KOPT-K1 (cell line): ENCODE data around the gene MRPS23.

ENCODE experiments used
- H3K27ac ChIP-seq: fragments of 200-600 bp; sonication (generic); 2 replicates; pipeline ENCODE4 v1.5.1; 2016; ENCODE audit warnings: antibody characterized with exemption, mild to moderate bottlenecking, low read depth, low read length; ENCODE audit not compliant: poor library complexity, severe bottlenecking
- H3K36me3 ChIP-seq: fragments of 200-600 bp; sonication (generic); 2 replicates; pipeline ENCODE4 v1.5.1; 2017; ENCODE audit warnings: antibody characterized with exemption, mild to moderate bottlenecking, low read length, moderate library complexity; ENCODE audit not compliant: insufficient read depth
- H3K9me3 ChIP-seq: fragments of 200-600 bp; sonication (generic); 2 replicates; pipeline ENCODE4 v1.5.1; 2017; ENCODE audit warnings: antibody characterized with exemption, low read length, mild to moderate bottlenecking; ENCODE audit not compliant: insufficient read depth, poor library complexity, severe bottlenecking

MRPS23 gene

GRCh38 chr17:57839571-57839923, 10.3 kb downstream of the MRPS23 start:
- Histone ChIP-seq H3K36me3 (peaks cover 78% of the 10 kb centered on the region), H3K27ac (no peak overlapping the region), H3K9me3 (no peaks in the 10 kb centered on the region)

- H3K36me3 ChIP-seq = peaks cover 72% of the 10 kb centered on the region
- H3K9me3 ChIP-seq = no peaks in the 10 kb centered on the region
- H3K27ac ChIP-seq = no peak overlapping the region
Measured at GRCh38 chr17:57838857-57839570, 10.8 kb downstream of the MRPS23 start.

GRCh38 chr17:57838453-57838852, 11.4 kb downstream of the MRPS23 start:
- Histone ChIP-seq H3K36me3 (peaks cover 68% of the 10 kb centered on the region), H3K9me3 (no peaks in the 10 kb centered on the region), H3K27ac (no peak overlapping the region)

GRCh38 chr17:57835333-57835900, 14.4 kb downstream of the MRPS23 start:
- Histone ChIP-seq H3K27ac (no peak overlapping the region), H3K36me3 (peaks cover 42% of the 10 kb centered on the region), H3K9me3 (no peaks in the 10 kb centered on the region)

- Histone ChIP-seq H3K9me3 (no peaks in the 10 kb centered on the region), H3K36me3 (peaks cover 30% of the 10 kb centered on the region), H3K27ac (no peak overlapping the region)
Measured at GRCh38 chr17:57834146-57834741, 15.6 kb downstream of the MRPS23 start.

- H3K9me3 ChIP-seq = no peaks in the 10 kb centered on the region
- H3K36me3 ChIP-seq = peaks cover 21% of the 10 kb centered on the region
- no peak overlapping the region for H3K27ac ChIP-seq
Measured at GRCh38 chr17:57833179-57833939, 16.5 kb downstream of the MRPS23 start.

- H3K9me3 ChIP-seq = no peaks in the 10 kb centered on the region
- H3K36me3 ChIP-seq = peaks cover 13% of the 10 kb centered on the region
- no peak overlapping the region for H3K27ac ChIP-seq
Measured at GRCh38 chr17:57832314-57833178, 17.3 kb downstream of the MRPS23 start.

GRCh38 chr17:57830880-57831279, 19.0 kb downstream of the MRPS23 start:
- H3K27ac ChIP-seq = no peak overlapping the region
- H3K36me3 ChIP-seq = no peaks in the 10 kb centered on the region
- H3K9me3 ChIP-seq = no peaks in the 10 kb centered on the region

- Histone ChIP-seq H3K27ac (no peak overlapping the region), H3K9me3 (no peaks in the 10 kb centered on the region), H3K36me3 (no peaks in the 10 kb centered on the region)
Measured at GRCh38 chr17:57823469-57824401, 26.1 kb downstream of the MRPS23 start.

GRCh38 chr17:57819867-57820266, 30.0 kb downstream of the MRPS23 start:
- Histone ChIP-seq H3K27ac (no peak overlapping the region), H3K36me3 (no peaks in the 10 kb centered on the region), H3K9me3 (no peaks in the 10 kb centered on the region)

- Histone ChIP-seq H3K36me3 (no peaks in the 10 kb centered on the region), H3K9me3 (no peaks in the 10 kb centered on the region), H3K27ac (no peak overlapping the region)
Measured at GRCh38 chr17:57819285-57819684, 30.6 kb downstream of the MRPS23 start.

GRCh38 chr17:57818066-57818465, 31.8 kb downstream of the MRPS23 start:
- Histone ChIP-seq H3K27ac (no peak overlapping the region), H3K9me3 (no peaks in the 10 kb centered on the region), H3K36me3 (no peaks in the 10 kb centered on the region)

- Histone ChIP-seq H3K36me3 (no peaks in the 10 kb centered on the region), H3K9me3 (no peaks in the 10 kb centered on the region), H3K27ac (no peak overlapping the region)
Measured at GRCh38 chr17:57817299-57817698, 32.5 kb downstream of the MRPS23 start.

GRCh38 chr17:57814421-57814820, 35.4 kb downstream of the MRPS23 start:
- Histone ChIP-seq H3K36me3 (no peaks in the 10 kb centered on the region), H3K9me3 (no peaks in the 10 kb centered on the region), H3K27ac (no peak overlapping the region)
